ENCODE measurements around the gene TES. TPM values are rescaled to one million over a fixed set of nuclear protein-coding genes. Genes with fewer than 3 reads are reported as not detected.

The TES gene
- total and polyA plus RNA-seq, 2 of the 13 experiments (the other 11 are each of a cell fraction or from before 2014, with no cell fraction given), result 21.6 to 23.0 TPM

DNA sequence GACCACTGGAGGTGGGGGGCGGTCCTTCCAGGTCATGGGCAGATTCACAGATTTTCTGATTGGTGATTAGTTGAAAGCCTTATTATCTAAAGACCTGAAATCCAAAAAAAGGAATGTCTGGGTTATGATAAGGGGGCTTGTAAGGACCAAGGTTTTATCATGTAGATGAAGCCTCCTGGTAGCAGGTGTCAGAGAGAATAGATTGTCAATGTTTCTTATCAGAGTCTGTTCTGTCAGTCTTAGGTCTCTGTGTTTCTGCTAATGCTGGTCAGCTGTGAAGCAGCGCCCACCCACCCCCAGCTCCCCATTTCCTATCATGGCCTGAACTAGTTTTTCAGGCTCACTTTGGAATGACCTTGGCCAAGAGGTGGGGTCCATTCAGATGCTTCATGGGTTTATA, 21.2 kb downstream of the TES start:
- FAIRE-seq (no peak), DNase-seq (ENCODE audit: low spot score) (no peak), ATAC-seq (no peak)
- Histone ChIP-seq H3K9me3 (ENCODE audit: low read length) (no peaks in the 10 kb centered on the region), H3K27me3 (ENCODE audit: control insufficient read depth in 1 of 2, insufficient read depth in 2 of 2, low read length in 2 of 2) (no peaks in the 10 kb centered on the region), H2AFZ (ENCODE audit: low read length) (no peak overlapping the region), H3K4me1 (ENCODE audit: insufficient read depth, low read length) (peaks cover 28% of the 10 kb centered on the region), H3K4me3 (replicated peaks in 1 of 3; ENCODE audit: insufficient read depth in 1 of 3, low read depth in 2 of 3, low read length in 3 of 3) (no peak overlapping the region), H3K27ac (ENCODE audit: extremely low read length, insufficient read depth, low read length) (no peak overlapping the region), H3K4me2 (ENCODE audit: low read depth, low read length) (no peak overlapping the region), H3K36me3 (replicated peaks in 1 of 2; ENCODE audit: control insufficient read depth in 1 of 2, insufficient read depth in 2 of 2, low read length in 2 of 2) (no peaks in the 10 kb centered on the region), H3K79me2 (ENCODE audit: insufficient read depth, low read length) (no peaks in the 10 kb centered on the region), H4K20me1 (ENCODE audit: insufficient read depth, low read length) (no peaks in the 10 kb centered on the region), H3K9ac (ENCODE audit: insufficient read depth, low read depth, low read length) (no peak overlapping the region)
- intact Hi-C loops (cut with micrococcal nuclease; ENCODE audit: unreplicated experiment) (no loop called here), in situ Hi-C loops (cut with HindIII; ENCODE audit: extremely low pct_ligation_motif_present, low pct_unique_long_range_greater_than_20kb) (no loop called here)
- WGBS (ENCODE audit: low lambda C conversion rate), result 83% methylated on average over 2 of the region's 2 CpGs
- no TSS peak for BruUV-seq (replicated peaks)
- no peak for TF ChIP-seq FOXJ3 (CRISPR knock-in tag; IDR thresholded peaks at IDR 0.05; ENCODE audit: borderline replicate concordance)
- TF ChIP-seq ZNF34 (CRISPR knock-in tag; IDR thresholded peaks at IDR 0.05; ENCODE audit: borderline replicate concordance), result no peak
- TF ChIP-seq, protein P1, sequence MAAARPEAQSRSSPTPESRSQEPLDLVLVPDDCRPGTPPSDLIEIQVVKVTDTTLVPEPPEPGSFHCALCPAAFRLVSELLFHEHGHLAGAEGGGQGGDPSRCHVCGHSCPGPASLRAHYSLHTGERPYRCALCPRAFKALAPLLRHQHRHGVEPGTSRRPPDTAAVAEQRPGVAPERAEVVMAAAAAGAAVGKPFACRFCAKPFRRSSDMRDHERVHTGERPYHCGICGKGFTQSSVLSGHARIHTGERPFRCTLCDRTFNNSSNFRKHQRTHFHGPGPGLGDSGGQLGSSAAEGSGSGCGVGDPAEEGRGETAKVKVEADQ (CRISPR knock-in tag; IDR thresholded peaks at IDR 0.05; ENCODE audit: borderline replicate concordance), result no peak
- no peak for TF ChIP-seq TCF7L2 (IDR thresholded peaks at IDR 0.05; ENCODE audit: low read depth, low read length)
- TF ChIP-seq ZNF678 (CRISPR knock-in tag; IDR thresholded peaks at IDR 0.05), result no peak
- TF ChIP-seq, protein P2, sequence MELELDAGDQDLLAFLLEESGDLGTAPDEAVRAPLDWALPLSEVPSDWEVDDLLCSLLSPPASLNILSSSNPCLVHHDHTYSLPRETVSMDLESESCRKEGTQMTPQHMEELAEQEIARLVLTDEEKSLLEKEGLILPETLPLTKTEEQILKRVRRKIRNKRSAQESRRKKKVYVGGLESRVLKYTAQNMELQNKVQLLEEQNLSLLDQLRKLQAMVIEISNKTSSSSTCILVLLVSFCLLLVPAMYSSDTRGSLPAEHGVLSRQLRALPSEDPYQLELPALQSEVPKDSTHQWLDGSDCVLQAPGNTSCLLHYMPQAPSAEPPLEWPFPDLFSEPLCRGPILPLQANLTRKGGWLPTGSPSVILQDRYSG (CRISPR knock-in tag; IDR thresholded peaks at IDR 0.05), result no peak
- no peak for TF ChIP-seq SP140L (CRISPR knock-in tag; IDR thresholded peaks at IDR 0.05; ENCODE audit: borderline replicate concordance)
- TF ChIP-seq ZNF773 (CRISPR knock-in tag; IDR thresholded peaks at IDR 0.05; ENCODE audit: borderline replicate concordance), result no peak
- TF ChIP-seq NR3C1 (CRISPR knock-in tag; IDR thresholded peaks at IDR 0.05), result no peak
- no peak for TF ChIP-seq ZNF598 (CRISPR knock-in tag; IDR thresholded peaks at IDR 0.05; ENCODE audit: borderline replicate concordance)
- TF ChIP-seq FOXC1 (CRISPR knock-in tag; IDR thresholded peaks at IDR 0.05; ENCODE audit: borderline replicate concordance), result no peak
- TF ChIP-seq KAT2B (IDR thresholded peaks at IDR 0.05; ENCODE audit: borderline replicate concordance, low read depth, low read length), result no peak
- TF ChIP-seq ZNF768 (CRISPR knock-in tag; IDR thresholded peaks at IDR 0.05), result no peak
- ChIA-PET CTCF (ENCODE audit: low intra/inter-chr PET ratio, low total read pairs) (no interaction called here), POLR2A (no interaction called here)

Measured in HepG2 (cell line).